Measurements from ENCODE around the gene GRK6.

GRCh38 chr5:177397875-177398390 lies 28.5 kb upstream of the GRK6 start:
- TF ChIP-seq CTCF (conservative IDR thresholded peaks at IDR 0.05; ENCODE audit: low read depth, low read length) = no peak
- TF ChIP-seq USF2 (IDR thresholded peaks at IDR 0.05; ENCODE audit: low read depth, low read length) = no peak
